WI38 (cell line): ENCODE results near the gene HIBADH.

Source experiments
- H3K4me3 ChIP-seq: 2 replicates; pipeline ENCODE4 v1.5.1; 2011; ENCODE audit warnings: low read depth, mild to moderate bottlenecking, control low read depth, low read length
- TF ChIP-seq, protein P1 (sequence below): IDR thresholded peaks from 2 replicates; pipeline ENCODE4 v1.5.1; 2012; ENCODE audit warnings: low read depth, mild to moderate bottlenecking, control low read depth, low read length

Gene HIBADH

DNA sequence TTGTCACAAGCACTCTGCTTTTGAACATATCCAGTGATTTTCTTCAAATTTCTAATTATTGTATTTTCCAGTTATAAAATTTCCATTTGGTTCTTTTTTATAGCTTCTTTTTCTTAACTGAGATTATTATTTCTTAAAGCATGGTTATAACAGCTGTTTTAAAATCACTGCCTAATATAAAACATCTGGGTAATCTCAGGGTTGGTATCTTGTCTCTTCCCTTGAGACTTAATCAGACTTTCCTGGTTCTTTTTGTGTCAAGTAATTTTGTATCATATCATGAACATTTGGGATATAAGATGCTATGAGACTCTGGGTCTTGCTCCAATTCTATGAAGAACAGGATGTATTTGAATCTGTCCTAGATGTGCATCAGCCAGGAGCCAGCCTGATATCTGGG, 93.6 kb downstream of the HIBADH start:
- H3K4me3 ChIP-seq = no peak overlapping the region
- TF ChIP-seq, protein P1, sequence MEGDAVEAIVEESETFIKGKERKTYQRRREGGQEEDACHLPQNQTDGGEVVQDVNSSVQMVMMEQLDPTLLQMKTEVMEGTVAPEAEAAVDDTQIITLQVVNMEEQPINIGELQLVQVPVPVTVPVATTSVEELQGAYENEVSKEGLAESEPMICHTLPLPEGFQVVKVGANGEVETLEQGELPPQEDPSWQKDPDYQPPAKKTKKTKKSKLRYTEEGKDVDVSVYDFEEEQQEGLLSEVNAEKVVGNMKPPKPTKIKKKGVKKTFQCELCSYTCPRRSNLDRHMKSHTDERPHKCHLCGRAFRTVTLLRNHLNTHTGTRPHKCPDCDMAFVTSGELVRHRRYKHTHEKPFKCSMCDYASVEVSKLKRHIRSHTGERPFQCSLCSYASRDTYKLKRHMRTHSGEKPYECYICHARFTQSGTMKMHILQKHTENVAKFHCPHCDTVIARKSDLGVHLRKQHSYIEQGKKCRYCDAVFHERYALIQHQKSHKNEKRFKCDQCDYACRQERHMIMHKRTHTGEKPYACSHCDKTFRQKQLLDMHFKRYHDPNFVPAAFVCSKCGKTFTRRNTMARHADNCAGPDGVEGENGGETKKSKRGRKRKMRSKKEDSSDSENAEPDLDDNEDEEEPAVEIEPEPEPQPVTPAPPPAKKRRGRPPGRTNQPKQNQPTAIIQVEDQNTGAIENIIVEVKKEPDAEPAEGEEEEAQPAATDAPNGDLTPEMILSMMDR = no peak

DNA sequence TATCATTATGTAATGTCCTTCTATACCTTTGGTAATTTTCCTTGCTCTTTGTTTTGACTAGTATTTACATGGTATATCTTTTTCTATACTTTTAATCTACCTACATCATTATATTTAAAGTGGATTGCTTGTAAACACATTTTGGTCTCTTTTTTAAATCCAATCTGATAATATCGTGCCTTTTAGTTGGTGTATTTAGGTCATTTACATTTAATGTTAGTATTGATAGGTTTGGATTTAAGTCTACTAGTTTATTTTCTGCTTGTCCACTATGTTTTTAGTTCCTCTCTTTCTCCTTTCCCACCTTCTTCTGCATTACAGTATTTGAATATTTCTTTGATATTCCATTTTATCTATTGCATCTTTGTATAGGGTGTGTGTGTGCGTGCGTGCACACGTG, 95.4 kb downstream of the HIBADH start:
- no peak overlapping the region for H3K4me3 ChIP-seq

DNA sequence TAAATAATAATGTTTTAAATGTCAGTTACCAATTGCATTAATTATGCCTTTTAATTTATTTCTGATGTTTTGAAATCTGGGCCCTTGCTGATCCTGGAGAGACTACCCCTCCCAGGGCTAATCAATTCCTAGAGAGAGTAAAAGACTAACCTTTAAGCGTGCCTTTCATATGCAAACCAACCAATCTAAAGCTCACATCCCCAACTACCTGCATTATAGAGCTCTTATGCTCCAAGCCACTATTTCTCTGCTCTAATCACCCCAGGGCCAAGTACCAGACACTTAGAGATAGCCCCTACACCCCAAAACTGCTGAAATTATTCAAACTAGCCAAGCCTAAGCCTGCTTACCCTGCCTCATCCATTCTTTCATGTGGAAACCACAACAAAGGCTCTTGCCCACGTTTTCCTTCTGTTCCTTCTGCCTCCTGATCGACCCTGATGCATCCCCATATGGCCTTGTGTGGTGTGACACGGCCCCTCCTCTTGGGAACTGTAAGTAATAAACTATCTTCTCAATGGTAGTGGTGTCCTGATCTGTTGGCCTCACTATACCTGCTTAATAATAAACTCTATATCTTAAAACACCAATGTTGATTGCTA, 97.7 kb downstream of the HIBADH start:
- no peak overlapping the region for H3K4me3 ChIP-seq
- TF ChIP-seq, protein P1 = no peak

More for the DNA sequence above, 95.4 kb downstream of the HIBADH start:
- TF ChIP-seq, protein P1 = no peak

DNA sequence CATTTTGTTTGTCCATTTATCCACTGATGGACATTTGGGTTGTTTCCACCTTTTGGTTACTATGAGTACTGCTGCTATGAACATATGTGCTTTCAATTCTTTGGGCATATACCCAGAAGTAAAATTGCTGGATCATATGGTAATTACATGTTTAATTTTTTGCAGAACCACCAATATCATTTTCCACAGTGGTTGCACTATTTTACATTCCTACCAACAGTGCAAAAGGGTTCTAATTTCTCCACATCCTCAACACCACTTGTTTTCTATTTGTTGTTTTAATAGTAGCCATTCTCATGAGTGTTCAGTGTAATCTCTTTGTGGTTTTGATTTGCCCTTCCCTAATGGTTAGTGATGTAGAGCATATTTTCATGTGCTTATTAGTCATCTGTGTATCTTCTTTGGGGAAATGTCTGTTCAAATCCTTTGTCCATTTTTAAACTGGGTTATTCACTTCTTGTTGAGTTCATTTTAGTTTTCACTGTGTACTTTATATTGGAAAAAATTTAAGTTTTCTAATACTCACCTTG, 101.9 kb downstream of the HIBADH start:
- TF ChIP-seq, protein P1 = no peak

DNA sequence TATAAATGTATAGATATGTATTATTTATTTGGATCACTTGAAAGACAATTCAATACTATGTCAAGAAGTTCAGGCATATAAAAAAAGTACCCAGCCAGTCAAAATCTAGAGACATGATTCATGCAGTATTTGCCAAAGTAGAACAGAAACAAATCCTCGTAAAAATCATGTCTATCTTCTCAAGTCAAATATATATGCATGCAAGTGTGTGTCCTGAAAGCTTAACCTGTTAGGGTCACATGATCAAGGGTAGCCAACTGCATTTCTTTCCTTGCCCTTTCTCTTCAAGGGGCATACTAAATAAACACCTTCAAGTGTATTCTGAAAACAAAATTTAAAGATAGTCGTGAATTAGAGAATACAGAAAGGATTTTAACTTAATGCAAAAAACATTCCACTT, 107.0 kb downstream of the HIBADH start:
- TF ChIP-seq, protein P1 = no peak

More for the DNA sequence above, 101.9 kb downstream of the HIBADH start:
- H3K4me3 ChIP-seq = no peak overlapping the region

DNA sequence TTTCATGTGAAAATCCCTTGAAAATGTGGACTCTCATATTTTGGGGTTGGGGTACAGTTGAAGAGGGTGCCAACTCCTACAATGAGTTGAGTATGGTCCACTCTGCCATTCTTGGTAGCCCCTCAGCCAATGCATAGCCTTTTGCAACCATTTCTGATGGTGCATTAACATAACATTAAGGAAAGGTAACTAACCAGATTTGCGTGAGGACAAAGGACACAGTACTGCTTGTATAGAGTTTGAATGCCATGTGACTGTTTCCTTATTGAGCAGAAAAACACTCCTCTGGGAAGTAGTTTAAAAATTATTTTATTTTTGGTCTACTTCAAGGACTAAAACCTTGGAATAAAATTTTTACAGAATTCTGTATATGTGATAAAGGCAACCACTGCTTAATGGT, 107.9 kb downstream of the HIBADH start:
- no peak overlapping the region for H3K4me3 ChIP-seq
- TF ChIP-seq, protein P1 = no peak

More for the DNA sequence above, 107.0 kb downstream of the HIBADH start:
- no peak overlapping the region for H3K4me3 ChIP-seq

DNA sequence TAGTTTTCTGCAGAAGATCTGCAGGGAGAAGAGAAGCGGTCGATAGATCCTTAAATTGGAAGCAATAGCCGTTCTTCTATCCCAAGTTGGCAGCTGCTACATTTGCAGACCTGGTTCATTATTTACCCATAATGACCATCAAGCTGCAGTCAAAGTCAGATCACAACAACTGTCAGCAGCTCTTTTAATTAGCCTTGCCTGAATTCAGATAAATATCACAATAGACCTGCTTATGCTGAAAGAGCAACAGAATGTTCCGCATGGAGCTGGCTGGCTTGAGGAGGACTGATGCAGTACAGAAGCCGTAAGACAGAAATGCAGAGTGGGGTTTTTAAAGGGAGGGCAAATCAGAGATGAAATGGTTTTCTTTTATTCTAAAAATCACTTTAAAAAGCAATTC, 109.4 kb downstream of the HIBADH start:
- no peak overlapping the region for H3K4me3 ChIP-seq
- TF ChIP-seq, protein P1 = no peak
